Measurements from ENCODE around the gene REV1. TPM values are rescaled to one million over a fixed set of nuclear protein-coding genes. Genes with fewer than 3 reads are reported as not detected.

The REV1 gene
- total RNA-seq, 4 donors from 2014 or later = 13.5 to 35.1 (median 17.8) TPM

GRCh38 chr2:99451280-99451679, 38.5 kb downstream of the REV1 start:
- Histone ChIP-seq H3K9me3 (no peaks in the 10 kb centered on the region), H3K27me3 (no peaks in the 10 kb centered on the region), H3K27ac (no peak overlapping the region), H3K4me1 (peaks cover 25 to 31% of the 10 kb centered on the region in 2 donors), H3K36me3 (peaks cover 0 to 41% of the 10 kb centered on the region in 2 donors), H3K4me3 (no peak overlapping the region)
- ATAC-seq (no peak), DNase-seq (no peak)
- intact Hi-C loops (cut with DNase I; ENCODE audit: low total_unique reads) = no loop called here
- TF ChIP-seq POLR2A (IDR thresholded peaks at IDR 0.05) = no peak
- TF ChIP-seq CTCF (IDR thresholded peaks at IDR 0.05 in 4 of 5, conservative IDR thresholded peaks at IDR 0.05 in 1 of 5) = no peak
- in situ Hi-C loops (cut with MboI; ENCODE audit: low sequenced_read_pairs in 4 of 4) = no loop called here

- ATAC-seq (no peak), DNase-seq (no peak)
- intact Hi-C loops (cut with DNase I; ENCODE audit: low total_unique reads) = no loop called here
- Histone ChIP-seq H3K27ac (no peak overlapping the region), H3K36me3 (peaks cover 0 to 33% of the 10 kb centered on the region in 2 donors), H3K4me1 (peaks cover 25 to 36% of the 10 kb centered on the region in 2 donors), H3K4me3 (no peak overlapping the region), H3K9me3 (no peaks in the 10 kb centered on the region), H3K27me3 (no peaks in the 10 kb centered on the region)
- TF ChIP-seq POLR2A (IDR thresholded peaks at IDR 0.05) (no peak), CTCF (IDR thresholded peaks at IDR 0.05 in 4 of 5, conservative IDR thresholded peaks at IDR 0.05 in 1 of 5) (no peak)
- in situ Hi-C loops (cut with MboI; ENCODE audit: low sequenced_read_pairs in 4 of 4) = no loop called here
These were observed 39.6 kb downstream of the REV1 start for GRCh38 chr2:99450199-99450598.

GRCh38 chr2:99448556-99448955, 41.3 kb downstream of the REV1 start:
- Histone ChIP-seq H3K27ac (peak overlapping the region in 1 of 4 donors; percentile 6), H3K27me3 (no peaks in the 10 kb centered on the region), H3K9me3 (no peaks in the 10 kb centered on the region), H3K4me3 (no peak overlapping the region), H3K4me1 (peaks cover 25 to 36% of the 10 kb centered on the region in 2 donors), H3K36me3 (peaks cover 0 to 33% of the 10 kb centered on the region in 2 donors)
- intact Hi-C loops (cut with DNase I; ENCODE audit: low total_unique reads) = no loop called here
- ATAC-seq (no peak), DNase-seq (no peak)
- TF ChIP-seq CTCF (IDR thresholded peaks at IDR 0.05 in 4 of 5, conservative IDR thresholded peaks at IDR 0.05 in 1 of 5) (no peak), POLR2A (IDR thresholded peaks at IDR 0.05) (no peak)
- in situ Hi-C loops (cut with MboI; ENCODE audit: low sequenced_read_pairs in 4 of 4) = no loop called here

- ATAC-seq = no peak
- Histone ChIP-seq H3K9me3 (no peaks in the 10 kb centered on the region), H3K36me3 (peaks cover 0 to 38% of the 10 kb centered on the region in 2 donors), H3K27ac (peak overlapping the region in 2 of 4 donors; percentile 2 to 33), H3K4me3 (no peak overlapping the region), H3K27me3 (no peaks in the 10 kb centered on the region), H3K4me1 (peaks cover 13 to 23% of the 10 kb centered on the region in 2 donors)
- intact Hi-C loops (cut with DNase I; ENCODE audit: low total_unique reads) (no loop called here), in situ Hi-C loops (cut with MboI; ENCODE audit: low sequenced_read_pairs in 4 of 4) (no loop called here)
- no peak for DNase-seq
- TF ChIP-seq CTCF (IDR thresholded peaks at IDR 0.05 in 4 of 5, conservative IDR thresholded peaks at IDR 0.05 in 1 of 5) = no peak
- TF ChIP-seq POLR2A (IDR thresholded peaks at IDR 0.05) = no peak
These were observed 44.8 kb downstream of the REV1 start for GRCh38 chr2:99445065-99445464.

- TF ChIP-seq POLR2A (IDR thresholded peaks at IDR 0.05) (no peak), CTCF (IDR thresholded peaks at IDR 0.05 in 4 of 5, conservative IDR thresholded peaks at IDR 0.05 in 1 of 5) (no peak)
- in situ Hi-C loops (cut with MboI; ENCODE audit: low sequenced_read_pairs in 4 of 4) (no loop called here), intact Hi-C loops (cut with DNase I; ENCODE audit: low total_unique reads) (loop anchor here (1.0 kb wide), 1 partner anchor 49 kb away; no protein-coding TSS in a partner anchor)
- Histone ChIP-seq H3K9me3 (no peaks in the 10 kb centered on the region), H3K4me1 (peaks cover 4 to 17% of the 10 kb centered on the region in 2 donors), H3K4me3 (no peak overlapping the region), H3K27me3 (no peaks in the 10 kb centered on the region), H3K36me3 (peaks cover 0 to 45% of the 10 kb centered on the region in 2 donors), H3K27ac (no peak overlapping the region)
- no peak for ATAC-seq
- no peak for DNase-seq
These were observed 45.6 kb downstream of the REV1 start for GRCh38 chr2:99444222-99444621.
